K562 (cell line): ENCODE measurements around the gene CRYBG2. TPM values are rescaled to one million over a fixed set of nuclear protein-coding genes. Genes with fewer than 3 reads are reported as not detected.

ENCODE experiments used
- CAMTA2 ChIP-seq: fragments of 250-450 bp; sonication (Bioruptor Pico); conservative IDR thresholded peaks from 2 replicates; pipeline ENCODE4 v1.5.1; 2022
- CBFA2T2 ChIP-seq: fragments of 450-650 bp; conservative IDR thresholded peaks from 2 replicates; pipeline ENCODE4 v1.6.1; 2017; ENCODE audit warnings: mild to moderate bottlenecking
- CBX2 ChIP-seq: fragments of 200-600 bp; sonication (generic); IDR thresholded peaks from one replicate; pipeline ENCODE4 v1.6.1; 2012; ENCODE audit warnings: mild to moderate bottlenecking, low read length, inconsistent platforms; ENCODE audit not compliant: insufficient read depth, poor library complexity, severe bottlenecking
- ELF1 ChIP-seq: fragments of 200-800 bp; sonication (Bioruptor generic); IDR thresholded peaks from 2 replicates; pipeline ENCODE4 v1.6.1; 2016; ENCODE audit warnings: missing genetic modification characterization, missing compliant biosample characterization
- FOXJ3 ChIP-seq: sonication (generic); formaldehyde crosslinking; IDR thresholded peaks from 2 replicates; pipeline ENCODE4 v1.4.0; 2020; ENCODE audit warnings: mild to moderate bottlenecking, missing genetic modification reagents
- FOXP1 ChIP-seq: sonication (generic); formaldehyde crosslinking; IDR thresholded peaks from 2 replicates; pipeline ENCODE4 v1.8.0; 2022; ENCODE audit warnings: mild to moderate bottlenecking, missing genetic modification reagents
- HNRNPLL ChIP-seq: fragments of 200-400 bp; formaldehyde crosslinking; IDR thresholded peaks from 2 replicates; pipeline ENCODE4 v1.6.1; 2017; ENCODE audit warnings: low read length, low read depth, mild to moderate bottlenecking; ENCODE audit not compliant: poor library complexity, severe bottlenecking
- MAZ ChIP-seq, 2 experiments: fragments of 450-650 bp in 1 of 2; sonication (generic) in 1 of 2; formaldehyde crosslinking; IDR thresholded peaks in 1 of 2; conservative IDR thresholded peaks in 1 of 2; 2 replicates each; pipeline versions ENCODE4 v1.4.0 to v1.5.0; 2020; ENCODE audit warnings: mild to moderate bottlenecking in 1 of 2, missing genetic modification reagents in 1 of 2
- MEIS2 ChIP-seq: fragments of 450-650 bp; IDR thresholded peaks from 2 replicates; pipeline ENCODE4 v1.6.1; 2014; ENCODE audit warnings: mild to moderate bottlenecking; ENCODE audit not compliant: partially characterized antibody
- MXD1 ChIP-seq: fragments of 250-450 bp; sonication (Bioruptor Pico); IDR thresholded peaks from 2 replicates; pipeline ENCODE4 v1.8.0; 2021; ENCODE audit warnings: borderline replicate concordance, mild to moderate bottlenecking, moderate library complexity; ENCODE audit not compliant: poor library complexity, severe bottlenecking
- SMARCC2 ChIP-seq: fragments of 450-650 bp; IDR thresholded peaks from 2 replicates; pipeline ENCODE4 v1.6.1; 2017; ENCODE audit warnings: antibody characterized with exemption, moderate library complexity, mild to moderate bottlenecking, low read depth
- TARDBP ChIP-seq: fragments of 450-650 bp; IDR thresholded peaks from 2 replicates; pipeline ENCODE4 v1.6.1; 2016
- THAP12 ChIP-seq: fragments of 250-450 bp; sonication (Bioruptor Pico); IDR thresholded peaks from 2 replicates; pipeline ENCODE4 v1.9.0; 2021; ENCODE audit warnings: mild to moderate bottlenecking, inconsistent platforms
- TOE1 ChIP-seq, 2 experiments: fragments of 450-650 bp in 1 of 2; sonication (generic) in 1 of 2; formaldehyde crosslinking in 1 of 2; IDR thresholded peaks; 2 replicates each; pipeline versions ENCODE4 v1.7.1 to v1.8.0; 2016 to 2022; ENCODE audit warnings: borderline replicate concordance in 2 of 2, mild to moderate bottlenecking in 2 of 2, antibody characterized with exemption in 1 of 2, inconsistent platforms in 1 of 2, low read depth in 1 of 2, missing genetic modification reagents in 1 of 2, moderate library complexity in 1 of 2
- ZBTB2 ChIP-seq: fragments of 450-650 bp; IDR thresholded peaks from 2 replicates; pipeline ENCODE4 v1.6.1; 2016; ENCODE audit warnings: antibody characterized with exemption
- ZNF3 ChIP-seq: fragments of 250-450 bp; sonication (Bioruptor Pico); IDR thresholded peaks from 2 replicates; pipeline ENCODE4 v1.5.0; 2021; ENCODE audit warnings: mild to moderate bottlenecking, moderate library complexity
- ZNF589 ChIP-seq: fragments of 200-800 bp; sonication (Bioruptor generic); IDR thresholded peaks from 2 replicates; pipeline ENCODE4 v1.6.1; 2016; ENCODE audit warnings: low read depth, missing genetic modification characterization, missing compliant biosample characterization
- polyA plus RNA-seq, 8 experiments: library from polyadenylated mRNA; depleted of rRNA in 4 of 8; stranded (reverse) in 5 of 8; unstranded in 3 of 8; fragments of >200 nt; fragmentation: Nextera tagmentation in 2 of 8; fragmentation: Illumina TruSeq in 1 of 8; extraction: Ambion mirVana in 2 of 8; extraction: Trizol in 1 of 8; gene quantifications; 2 replicates each; pipeline versions ENCODE4 v1.2.1 to v1.2.3, GENCODE V29; 2011 to 2014; ENCODE audit warnings: inconsistent platforms in 1 of 8, missing spikeins in 1 of 8
- total RNA-seq, 7 experiments: library from RNA; depleted of rRNA in 6 of 7; stranded (reverse); fragments of >200 nt in 6 of 7; fragmentation: Illumina TruSeq in 2 of 7; extraction: Trizol in 2 of 7; gene quantifications; 2 replicates each; pipeline versions ENCODE4 v1.2.1 to v1.2.3, GENCODE V29; 2011 to 2021; ENCODE audit warnings: low replicate concordance in 1 of 7

Gene CRYBG2
- total and polyA plus RNA-seq, 9 of the 15 experiments (the other 6 are each of a cell fraction or from before 2014, with no cell fraction given), result 0.39 to 8.5 (median 3.7) TPM

- TF ChIP-seq TOE1 (IDR thresholded peaks at IDR 0.05; ENCODE audit: borderline replicate concordance), result peak; percentile 80; the same call in 1 of the 2 replicates
- no peak for TF ChIP-seq TOE1 (CRISPR knock-in tag; IDR thresholded peaks at IDR 0.05; ENCODE audit: borderline replicate concordance, low read depth)
- TF ChIP-seq SMARCC2, result peak; percentile 96
- no peak for TF ChIP-seq CBX2
- no peak for TF ChIP-seq MXD1 (CRISPR knock-in tag)
- TF ChIP-seq CAMTA2 (CRISPR knock-in tag), result no peak
- no peak for TF ChIP-seq ELF1
- no peak for TF ChIP-seq TARDBP
- TF ChIP-seq ZNF3 (CRISPR knock-in tag), result no peak
- TF ChIP-seq ZBTB2, result peak; percentile 89
- TF ChIP-seq CBFA2T2, result peak; percentile 60
- TF ChIP-seq THAP12, result no peak
- TF ChIP-seq HNRNPLL, result no peak
- peak; percentile 95; the same call in 1 of the 2 replicates for TF ChIP-seq ZNF589
- peak; percentile 84 for TF ChIP-seq MEIS2
- no peak for TF ChIP-seq FOXJ3 (CRISPR knock-in tag)
- TF ChIP-seq FOXP1, result peak; percentile 97
- TF ChIP-seq MAZ (CRISPR knock-in tag; conservative IDR thresholded peaks at IDR 0.05 in 1 of 2, IDR thresholded peaks at IDR 0.05 in 1 of 2), result peak; percentile 85 to 93
Observed at GRCh38 chr1:26284597-26285347, 69.2 kb downstream of the CRYBG2 start (continued).
